NK-92 (cell line): ENCODE results near the gene PGR.
"Not testable (repeated sequence)": the region's sequence is repeated elsewhere in the genome, so short reads cannot be mapped to it uniquely, and the experiment has no call there.

Source experiments
- DNase-seq: peaks from one replicate; lab custom pipeline; 2025; ENCODE audit not compliant: unreplicated experiment; lab: John Stamatoyannopoulos, UW

Gene PGR

DNA sequence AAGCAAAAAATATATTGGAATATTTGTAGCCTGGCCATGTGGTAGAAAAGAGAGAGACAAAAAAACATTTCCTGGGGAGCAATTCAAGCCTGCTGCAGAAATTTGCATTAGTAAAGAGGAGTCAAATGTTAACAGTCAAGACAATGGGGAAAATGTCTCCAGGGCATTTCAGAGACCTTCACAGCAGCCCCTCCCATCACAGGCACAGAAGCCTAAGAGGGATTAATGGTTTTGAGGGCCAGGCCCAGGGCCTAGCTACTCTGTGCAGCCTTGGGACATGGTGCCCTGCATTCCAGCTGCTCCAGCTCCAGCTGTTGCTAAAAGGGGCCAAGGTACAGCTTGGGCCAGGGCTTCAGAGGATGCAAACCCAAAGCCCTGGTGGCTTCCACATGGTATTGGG lies 46.8 kb downstream of the PGR start:
- DNase-seq = no peak

DNA sequence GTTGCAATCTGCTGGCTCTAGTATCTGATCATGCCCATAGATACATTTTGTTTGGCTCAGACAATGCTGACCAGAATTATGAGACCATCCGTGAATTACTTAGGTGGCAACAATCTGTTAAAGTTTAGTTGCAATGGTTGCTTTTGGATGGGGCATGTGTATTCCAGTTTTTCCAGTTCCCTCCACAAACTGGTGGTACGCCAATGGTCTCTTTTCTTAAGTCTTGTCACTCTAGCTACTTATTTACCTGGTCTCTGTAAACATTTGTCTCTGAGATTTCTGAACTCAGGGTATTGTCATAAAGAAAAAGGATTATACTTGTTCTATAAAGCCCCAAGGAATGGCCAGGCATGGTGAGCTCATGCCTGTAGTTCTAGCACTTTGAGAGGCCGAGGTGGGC lies 65.9 kb downstream of the PGR start:
- no peak for DNase-seq

DNA sequence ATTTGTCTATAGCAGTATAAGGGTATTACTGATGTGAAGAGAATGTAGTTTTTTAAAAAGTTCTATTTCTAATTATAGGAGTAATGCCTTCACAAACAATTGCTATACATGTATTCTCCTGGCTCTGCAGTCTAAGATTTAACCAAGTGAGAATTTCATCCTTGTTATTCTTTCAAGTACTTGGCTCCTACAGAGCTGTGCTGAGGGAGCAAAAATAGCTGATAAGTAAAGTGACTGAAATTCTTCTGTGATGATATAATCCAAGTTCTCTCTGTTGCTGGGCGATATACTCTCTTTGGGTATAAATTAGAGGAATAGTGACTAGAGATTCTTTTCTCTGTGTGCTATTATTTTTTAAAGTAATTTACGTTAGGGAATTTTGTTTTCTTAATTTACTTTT lies 68.0 kb downstream of the PGR start:
- no peak for DNase-seq

DNA sequence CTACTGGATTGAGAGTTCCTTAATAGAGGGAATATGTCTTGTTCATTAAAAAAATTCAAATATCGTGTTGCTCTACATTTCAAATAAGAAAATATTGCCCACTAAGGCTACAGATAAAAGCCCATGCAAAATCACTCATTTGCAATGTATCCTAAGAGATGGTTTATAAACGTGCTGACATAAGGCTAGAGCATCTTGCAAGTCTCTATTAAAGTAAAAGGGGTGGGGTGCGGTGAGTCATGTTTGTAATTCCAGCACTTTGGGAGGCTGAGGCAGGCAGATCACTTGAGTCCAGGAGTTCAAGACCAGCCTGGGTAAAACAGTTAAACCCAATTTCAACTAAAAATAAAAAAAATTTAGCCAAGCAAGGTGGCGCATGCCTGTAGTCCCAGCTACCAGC lies 70.3 kb downstream of the PGR start:
- DNase-seq = no peak

DNA sequence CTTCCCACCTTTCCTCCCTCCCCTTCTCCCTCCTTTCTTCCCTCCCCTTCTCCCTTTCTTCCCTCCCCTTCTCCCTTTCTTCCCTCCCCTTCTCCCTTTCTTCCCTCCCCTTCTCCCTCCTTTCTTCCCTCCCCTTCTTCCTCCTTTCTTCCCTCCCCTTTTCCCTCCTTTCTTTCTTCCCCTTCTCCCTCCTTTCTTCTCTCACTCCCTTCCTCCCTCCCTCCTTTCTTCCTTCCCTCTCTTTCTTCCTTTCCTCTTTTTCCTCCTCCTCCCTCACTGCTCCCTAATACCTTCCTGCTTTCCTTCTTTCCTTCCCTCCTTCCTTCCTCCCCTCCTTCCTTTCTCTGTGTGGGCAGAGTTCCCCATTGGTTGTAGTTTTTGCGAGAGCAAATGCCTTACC lies 76.1 kb downstream of the PGR start:
- no peak for DNase-seq

DNA sequence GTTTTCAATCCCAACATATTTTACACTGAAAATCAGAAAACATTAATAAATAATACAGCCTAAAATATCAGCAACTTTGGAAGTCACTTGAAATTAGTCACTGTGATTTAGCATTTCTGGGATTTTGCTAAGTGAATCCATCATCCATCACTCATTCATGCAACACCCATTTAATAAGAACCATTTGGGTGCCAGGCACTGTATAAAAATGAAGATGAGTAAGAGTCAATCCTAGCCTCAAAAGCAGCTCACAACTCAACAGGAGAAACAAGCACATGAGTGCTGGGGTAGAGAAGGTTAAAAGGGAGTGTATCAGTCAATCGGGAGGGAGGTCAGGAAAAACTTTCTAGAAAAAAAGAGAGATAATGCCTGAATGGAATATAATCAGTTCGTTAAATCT lies 77.9 kb downstream of the PGR start:
- no peak for DNase-seq

DNA sequence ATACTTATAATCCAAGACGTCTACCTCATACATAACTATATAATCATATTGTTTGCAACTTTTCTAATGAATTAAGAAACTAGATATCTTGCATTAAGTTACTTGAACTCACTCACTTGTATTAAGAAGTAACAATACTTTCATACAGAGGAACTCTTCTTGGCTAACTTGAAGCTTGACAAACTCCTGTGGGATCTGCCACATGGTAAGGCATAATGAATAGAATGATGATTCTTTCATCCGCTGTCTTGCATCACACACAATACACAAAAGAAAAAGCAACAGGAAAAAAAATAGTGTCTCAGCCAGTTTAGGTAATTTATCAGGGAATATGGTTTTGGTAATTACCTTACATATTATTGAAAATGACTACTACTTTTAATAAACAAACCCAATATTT lies 79.8 kb downstream of the PGR start:
- no peak for DNase-seq

DNA sequence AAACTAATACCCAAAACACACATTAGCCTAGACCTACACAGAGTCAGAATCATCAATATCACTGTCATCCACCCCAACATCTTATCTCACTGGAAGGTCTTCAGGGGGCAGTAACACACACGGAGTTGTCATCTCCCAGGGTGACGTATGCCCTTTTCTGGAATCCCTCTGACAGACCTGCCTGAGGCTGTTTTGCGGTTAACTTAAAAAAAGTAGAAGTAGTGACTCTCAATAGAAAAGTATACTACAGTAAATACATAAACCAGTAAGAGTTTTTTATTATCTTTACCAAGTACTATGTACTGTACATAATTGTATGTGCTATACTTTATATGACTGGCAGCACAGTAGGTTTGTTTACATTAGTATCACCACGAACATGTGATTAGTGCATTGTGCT lies 80.5 kb downstream of the PGR start:
- no peak for DNase-seq

DNA sequence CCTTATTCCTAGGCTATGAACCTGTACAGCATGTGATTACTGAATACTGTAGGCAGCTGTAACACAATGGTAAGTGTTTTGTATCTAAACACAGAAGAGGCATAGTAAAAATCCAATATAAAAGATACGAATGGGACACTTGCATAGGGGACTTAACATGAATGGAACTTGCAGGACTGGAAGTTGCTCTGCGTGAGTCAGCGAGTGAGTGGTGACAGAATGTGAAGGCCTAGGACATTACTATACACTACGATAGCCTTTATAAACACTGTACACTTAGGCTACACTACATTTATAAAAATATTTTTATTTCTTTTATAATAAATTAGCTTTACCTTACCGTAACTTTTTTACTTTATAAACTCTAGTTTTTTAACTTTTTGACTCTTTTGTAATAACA lies 81.1 kb downstream of the PGR start:
- no peak for DNase-seq

DNA sequence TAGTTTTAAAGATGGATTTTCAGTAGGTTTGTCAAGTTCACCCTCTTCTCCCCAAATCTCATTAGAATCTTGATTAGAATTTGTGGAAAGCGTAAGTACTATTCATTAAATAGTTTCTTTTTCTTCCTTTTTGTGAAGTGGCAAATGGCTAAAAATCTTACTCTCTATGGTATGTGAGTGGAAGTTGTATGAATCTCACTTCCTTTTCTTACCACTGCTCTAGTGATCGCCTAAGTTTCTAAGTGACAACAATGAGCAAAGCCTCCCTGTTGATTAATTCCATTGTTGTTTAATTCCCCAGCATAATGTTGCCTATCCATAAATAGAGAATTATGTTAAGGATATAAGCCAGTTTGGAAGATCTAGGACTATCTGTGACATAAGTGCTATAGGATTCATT lies 82.7 kb downstream of the PGR start:
- DNase-seq = no peak

DNA sequence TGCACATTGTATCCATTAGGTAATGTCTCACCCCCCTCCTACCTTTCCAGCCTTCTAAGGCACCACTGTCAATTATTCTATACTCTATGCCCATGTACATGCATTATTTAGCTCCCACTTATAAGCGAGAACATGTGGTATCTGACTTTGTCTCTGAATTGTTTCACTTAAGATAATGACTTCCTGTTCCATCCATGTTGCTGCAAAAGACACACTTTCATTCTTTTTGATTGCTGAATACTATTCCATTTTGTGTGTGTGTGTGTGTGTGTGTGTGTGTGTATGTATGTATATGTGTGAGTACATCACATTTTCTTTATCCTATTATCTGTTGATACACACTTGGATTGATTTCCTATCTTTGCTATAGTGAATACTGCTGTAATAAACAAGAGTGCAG lies 84.2 kb downstream of the PGR start:
- DNase-seq = no peak

DNA sequence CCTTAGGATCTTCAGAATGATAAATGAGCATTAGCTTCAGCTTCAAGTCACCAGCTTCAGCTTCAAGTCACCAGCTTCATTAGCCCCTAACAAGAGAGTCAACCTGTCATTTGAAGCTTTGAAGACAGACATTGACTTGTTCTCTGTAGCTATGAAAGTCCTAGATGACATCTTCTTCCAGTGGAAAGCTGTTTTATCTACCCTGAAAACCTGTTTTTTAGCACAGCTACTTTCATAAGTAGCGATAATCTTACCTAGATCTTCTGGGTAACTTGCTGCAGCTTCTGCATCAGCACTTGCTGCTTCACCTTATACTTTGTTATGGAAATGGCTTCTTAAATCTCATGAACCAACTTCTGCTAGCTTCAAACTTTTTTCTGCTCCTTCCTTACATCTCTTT lies 85.7 kb downstream of the PGR start:
- DNase-seq = no peak

DNA sequence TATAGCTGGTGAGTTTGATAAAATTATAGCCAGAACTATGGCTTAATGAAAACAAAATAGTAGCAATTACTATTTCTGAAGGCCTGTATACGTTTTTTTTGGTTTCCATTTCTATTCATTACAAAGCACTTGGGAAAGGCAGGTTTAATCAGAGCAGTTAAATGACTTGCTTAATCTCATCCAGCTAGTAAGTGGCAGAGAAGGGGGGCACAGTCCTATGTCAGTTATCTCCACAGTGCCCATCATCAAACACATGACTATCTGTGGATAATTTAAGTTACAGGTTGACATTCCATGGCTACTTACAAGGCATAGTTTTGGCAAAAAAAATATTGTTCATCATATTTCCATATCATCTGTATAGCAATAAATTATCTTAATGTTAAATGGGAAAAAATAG lies 93.7 kb downstream of the PGR start:
- no peak for DNase-seq

DNA sequence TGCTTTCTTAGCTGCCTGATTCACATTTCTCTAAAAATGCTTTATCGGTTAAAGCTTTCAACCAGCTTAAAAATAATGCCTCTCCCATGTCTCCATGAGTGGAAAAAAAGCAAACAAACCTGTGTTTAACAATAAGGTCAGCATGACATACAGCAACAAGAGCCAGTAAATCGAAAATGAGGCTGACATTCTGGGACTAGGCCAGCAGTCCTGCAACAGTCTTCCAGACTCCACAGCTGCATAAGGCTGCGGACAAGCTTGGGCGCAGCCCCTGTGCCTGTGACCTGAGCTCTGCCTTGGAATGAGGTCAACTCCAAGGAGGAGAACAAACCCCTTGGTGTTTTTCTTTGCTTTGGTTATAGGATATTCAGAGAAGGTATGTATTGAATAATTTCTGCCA lies 95.5 kb downstream of the PGR start:
- no peak for DNase-seq

DNA sequence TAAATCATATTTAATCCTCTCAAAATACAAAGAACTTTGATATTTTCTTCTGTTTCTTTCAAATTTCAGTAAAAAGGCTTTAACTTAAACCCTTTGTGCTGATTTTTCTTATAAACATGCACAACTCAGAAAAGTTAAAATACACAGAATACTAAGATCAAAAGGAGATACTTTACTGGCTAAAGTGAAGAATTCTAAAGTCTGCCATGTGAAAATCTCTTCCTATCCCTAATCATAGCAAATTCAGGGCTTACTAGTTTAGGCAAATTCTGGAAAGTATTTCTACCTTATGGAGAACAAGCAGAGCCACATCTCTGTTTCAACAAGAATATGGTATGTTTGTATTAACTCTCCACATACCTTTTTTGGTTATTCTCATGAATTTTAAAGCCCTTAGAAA lies 96.6 kb downstream of the PGR start:
- DNase-seq = no peak

DNA sequence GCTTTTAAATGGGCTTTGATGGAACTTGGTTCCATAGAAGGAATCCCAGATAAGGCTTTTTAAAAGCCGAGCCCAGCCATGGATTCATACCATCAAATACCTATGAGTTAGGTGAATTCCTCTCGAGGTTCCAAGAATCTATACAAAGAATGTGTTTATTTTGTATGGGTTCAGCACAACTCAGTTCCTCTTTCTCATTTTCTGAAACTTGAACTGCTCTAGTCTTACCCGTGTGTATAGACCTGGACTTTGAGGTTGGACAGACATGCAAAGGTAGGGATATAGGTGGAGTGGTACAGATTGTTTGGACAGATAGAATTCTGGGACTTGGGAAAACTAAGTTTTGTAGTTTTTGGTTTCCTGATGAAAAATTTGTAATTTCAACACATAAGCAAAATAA lies 97.9 kb downstream of the PGR start:
- DNase-seq = no peak

DNA sequence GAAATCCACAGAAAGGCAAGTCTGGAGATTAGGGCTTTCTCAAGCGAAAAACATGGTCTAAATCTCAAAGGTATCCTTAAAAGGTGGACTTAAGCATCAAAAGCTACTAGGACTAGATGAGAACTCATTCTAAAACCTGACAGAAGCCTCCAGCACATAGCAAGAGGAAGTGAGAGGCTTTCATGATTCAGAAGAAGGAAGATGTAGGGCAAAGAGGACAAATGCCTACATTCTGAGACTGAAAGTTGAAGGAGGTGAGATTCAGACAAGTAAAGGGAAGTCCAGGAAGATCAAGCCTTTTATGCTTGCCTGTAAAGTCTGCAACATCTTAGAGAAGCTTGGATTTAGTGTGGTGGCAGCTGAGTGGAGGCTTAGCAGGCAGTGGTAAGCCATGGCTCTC lies 98.9 kb downstream of the PGR start:
- DNase-seq = no peak

DNA sequence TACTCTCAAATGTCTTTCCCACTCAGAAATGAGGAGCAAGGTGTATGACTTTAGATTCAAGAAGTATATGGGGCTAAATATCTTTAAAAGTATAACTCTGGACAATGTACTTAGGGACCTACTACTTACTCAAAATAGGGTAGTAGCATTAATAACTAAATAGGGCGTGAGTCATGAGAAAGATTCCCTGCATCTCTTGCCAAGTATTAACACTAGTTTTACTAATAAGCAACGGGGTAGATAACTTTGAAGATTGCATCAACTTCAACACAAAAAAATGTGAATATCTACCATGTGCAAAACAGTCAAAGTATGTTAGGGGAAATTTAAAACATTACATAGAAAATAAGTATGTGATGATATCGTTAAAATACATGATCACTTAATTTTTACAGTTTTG lies 99.6 kb downstream of the PGR start:
- no peak for DNase-seq

DNA sequence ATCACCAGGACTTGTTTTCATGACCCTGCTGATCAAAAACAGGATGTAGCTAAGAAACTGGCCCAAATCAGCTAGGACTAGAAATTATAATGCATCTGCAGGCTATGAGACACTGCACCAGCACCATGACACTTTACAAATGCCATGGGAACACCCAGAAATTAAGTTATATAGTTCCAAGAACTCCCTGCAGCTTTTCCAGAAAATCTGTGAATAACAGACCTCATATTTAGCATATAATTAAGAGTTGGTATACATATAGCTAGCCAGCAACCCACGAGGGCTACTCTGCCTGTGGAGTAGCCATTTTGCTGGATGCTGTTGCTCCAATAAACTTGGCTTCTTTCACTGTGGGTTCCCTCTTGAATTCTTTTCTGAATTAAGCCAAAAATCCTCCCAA lies 101.0 kb downstream of the PGR start:
- DNase-seq = no peak

DNA sequence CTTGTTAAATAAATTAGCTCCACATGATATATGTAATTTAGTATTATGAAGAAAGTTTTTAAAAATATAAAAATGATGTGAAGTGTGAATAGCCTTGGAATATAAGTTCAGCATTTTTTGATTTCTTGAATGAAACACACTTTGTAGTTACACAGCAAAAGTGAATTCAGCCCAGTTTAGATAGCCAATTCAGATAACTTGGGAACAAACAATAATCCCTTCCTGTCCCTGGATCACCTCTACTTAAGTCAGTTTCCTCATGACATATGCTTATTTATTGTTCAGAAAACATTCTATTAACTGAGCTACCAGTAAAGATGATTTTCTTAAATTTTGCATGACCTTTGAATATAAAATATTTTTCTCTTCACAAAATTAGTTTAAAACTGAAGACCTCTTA lies 107.4 kb downstream of the PGR start:
- DNase-seq = no peak

DNA sequence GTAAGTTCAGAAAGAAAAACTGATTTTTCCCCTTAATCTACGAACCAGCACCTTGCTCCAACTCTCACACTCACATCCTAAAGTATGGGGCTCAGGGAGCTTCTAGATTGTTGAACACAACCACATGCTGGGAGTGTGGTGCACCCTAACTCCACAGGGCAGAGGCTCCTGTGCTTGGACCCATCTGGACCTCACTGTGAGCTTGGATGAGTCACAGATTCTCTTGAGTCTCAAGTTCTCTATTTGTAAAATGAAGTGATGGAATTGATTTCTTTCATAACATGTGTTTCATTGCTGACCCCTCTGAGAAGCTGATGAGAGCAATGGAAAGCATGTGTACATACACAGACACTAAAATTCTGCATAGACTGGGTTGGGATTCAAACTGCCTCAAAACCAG lies 109.7 kb downstream of the PGR start:
- DNase-seq = no peak

DNA sequence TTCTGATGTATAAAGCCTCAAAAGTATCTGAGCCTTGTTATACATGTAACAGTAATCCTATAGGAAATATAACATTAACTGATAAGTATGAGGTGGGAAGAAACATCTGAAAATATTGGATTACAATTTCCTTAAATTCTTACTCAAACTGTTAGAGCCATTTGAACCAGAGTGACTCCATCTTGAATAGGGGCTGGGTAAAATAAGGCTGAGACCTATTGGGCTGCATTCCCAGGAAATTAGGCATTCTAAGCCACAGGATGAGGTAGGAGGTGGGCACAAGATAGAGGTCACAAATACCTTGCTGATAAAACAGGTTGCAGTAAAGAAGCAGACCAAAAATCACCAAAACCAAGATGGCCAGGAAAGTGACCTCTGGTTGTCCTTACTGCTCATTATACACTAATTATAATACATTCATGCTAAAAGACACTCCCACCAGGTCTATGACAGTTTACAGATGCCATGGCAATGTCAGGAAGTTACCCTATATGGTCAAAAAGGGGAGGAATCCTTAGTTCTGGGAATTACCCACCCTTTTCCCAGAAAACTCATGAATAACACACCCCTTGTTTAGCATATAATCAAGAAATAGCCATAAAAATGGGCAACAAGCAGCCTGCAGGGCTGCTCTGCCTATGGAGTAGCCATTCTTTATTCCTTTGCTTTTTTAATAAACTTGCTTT lies 114.9 kb downstream of the PGR start:
- no peak for DNase-seq

DNA sequence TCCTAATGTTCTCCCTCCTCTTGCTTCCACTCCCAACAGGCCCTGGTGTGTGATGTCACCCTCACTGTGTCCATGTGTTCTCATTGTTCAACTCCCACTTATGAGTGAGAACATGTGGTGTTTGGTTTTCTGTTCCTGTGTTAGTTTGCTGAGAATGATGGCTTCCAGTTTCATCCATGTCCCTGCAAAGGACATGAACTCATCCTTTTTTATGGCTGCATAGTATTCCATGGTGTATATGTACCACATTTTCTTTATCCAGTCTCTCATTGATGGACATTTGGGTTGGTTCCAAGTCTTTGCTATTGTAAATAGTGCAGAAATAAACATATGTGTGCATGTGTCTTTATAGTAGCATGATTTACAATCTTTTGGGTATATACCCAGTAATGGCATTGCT lies 115.9 kb downstream of the PGR start:
- DNase-seq = not testable (repeated sequence)

DNA sequence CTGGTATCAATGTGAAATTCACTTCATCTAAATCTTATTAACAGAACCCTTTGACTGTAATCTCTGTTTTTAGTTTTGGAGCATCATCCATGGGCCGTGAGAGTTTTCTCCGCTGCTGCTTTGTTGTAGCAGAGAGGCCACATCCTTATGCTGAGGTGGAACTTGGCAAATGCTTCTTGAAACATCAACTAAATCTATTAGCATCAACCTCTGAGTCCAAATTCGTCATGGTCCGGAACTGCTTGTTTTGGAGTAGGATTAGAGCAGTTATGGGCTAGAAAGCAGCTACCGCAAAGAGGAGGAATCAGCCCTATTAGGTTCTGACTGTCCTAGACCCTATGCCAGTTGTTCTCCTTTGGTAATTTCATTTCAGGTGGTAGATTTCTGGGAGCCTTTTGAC lies 117.7 kb downstream of the PGR start:
- DNase-seq = no peak
